Ishikawa (cell line): ENCODE measurements around the gene SIDT2.

ENCODE experiments used
- EP300 ChIP-seq: IDR thresholded peaks from 2 replicates; pipeline ENCODE4 v1.6.1; 2012; ENCODE audit warnings: borderline replicate concordance
- TEAD4 ChIP-seq: IDR thresholded peaks from 2 replicates; pipeline ENCODE4 v1.6.1; 2012

GRCh38 chr11:117179048-117179999 lies 781 bp downstream of the SIDT2 start:
- TF ChIP-seq TEAD4 (no peak), EP300 (no peak)
